ENCODE measurements around the gene IER5L. TPM values are rescaled to one million over a fixed set of nuclear protein-coding genes. Genes with fewer than 3 reads are reported as not detected.

IER5L gene
- total RNA-seq, 2 experiments from 2014 or later = 3.7 to 4.1 TPM

GRCh38 chr9:129184596-129185122 is 6.6 kb upstream of the IER5L start:
- TF ChIP-seq CTCF (IDR thresholded peaks at IDR 0.05) = no peak
- Mint-ChIP-seq H3K27me3 (no peaks in the 10 kb centered on the region), H3K36me3 (ENCODE audit: low read depth) (no peaks in the 10 kb centered on the region), H3K9me3 (no peaks in the 10 kb centered on the region), H3K27ac (no peak overlapping the region), H3K4me3 (no peak overlapping the region), H3K4me1 (ENCODE audit: low read depth) (peaks cover 4% of the 10 kb centered on the region)
- ChIA-PET CTCF (interaction anchor here (4.8 kb wide), 1 partner anchor 11 kb away, joined by 23 read pairs; no protein-coding TSS in a partner anchor), POLR2A (interaction anchor here (1.0 kb wide), 1 partner anchor 54 kb away, joined by 4 read pairs; no protein-coding TSS in a partner anchor)
- ATAC-seq = no peak
- no peak for DNase-seq
- intact Hi-C loops (cut with micrococcal nuclease) = no loop called here

- ChIA-PET POLR2A (no interaction called here), CTCF (interaction anchor here (1.2 to 4.8 kb wide), 2 partner anchors 11 to 46 kb away, joined by 4 to 23 read pairs; no protein-coding TSS in a partner anchor)
- no peak for DNase-seq
- Mint-ChIP-seq H3K9me3 (no peaks in the 10 kb centered on the region), H3K36me3 (ENCODE audit: low read depth) (no peaks in the 10 kb centered on the region), H3K4me1 (ENCODE audit: low read depth) (peaks cover 4% of the 10 kb centered on the region), H3K27ac (no peak overlapping the region), H3K27me3 (no peaks in the 10 kb centered on the region), H3K4me3 (no peak overlapping the region)
- intact Hi-C loops (cut with micrococcal nuclease) = no loop called here
- no peak for TF ChIP-seq CTCF (IDR thresholded peaks at IDR 0.05)
- no peak for ATAC-seq
Measured at GRCh38 chr9:129184219-129184524, 6.1 kb upstream of the IER5L start.

- POLR2A ChIA-PET = interaction anchor here (0.9 kb wide), 1 partner anchor 184 kb away, joined by 3 read pairs; no protein-coding TSS in a partner anchor
- H3K4me3 Mint-ChIP-seq = no peak overlapping the region
- no peak overlapping the region for H3K27ac Mint-ChIP-seq
Measured at GRCh38 chr9:129183495-129184218, 5.6 kb upstream of the IER5L start.

GRCh38 chr9:129182625-129183494 is 4.8 kb upstream of the IER5L start:
- ChIA-PET CTCF (interaction anchor here (0.6 to 4.8 kb wide), 6 partner anchors 9 to 388 kb away, joined by 3 to 23 read pairs (median 4); no protein-coding TSS in a partner anchor), POLR2A (interaction anchor here (0.9 kb wide), 1 partner anchor 184 kb away, joined by 3 read pairs; no protein-coding TSS in a partner anchor)
- intact Hi-C loops (cut with micrococcal nuclease) = no loop called here
- DNase-seq (no peak), ATAC-seq (no peak)
- Mint-ChIP-seq H3K36me3 (ENCODE audit: low read depth) (no peaks in the 10 kb centered on the region), H3K27me3 (no peaks in the 10 kb centered on the region), H3K9me3 (no peaks in the 10 kb centered on the region), H3K27ac (no peak overlapping the region), H3K4me1 (ENCODE audit: low read depth) (peaks cover 4% of the 10 kb centered on the region), H3K4me3 (no peak overlapping the region)
- TF ChIP-seq CTCF (IDR thresholded peaks at IDR 0.05) = no peak

More at GRCh38 chr9:129183495-129184218, 5.6 kb upstream of the IER5L start:
- no peaks in the 10 kb centered on the region for H3K36me3 Mint-ChIP-seq (ENCODE audit: low read depth)
- CTCF ChIA-PET = interaction anchor here (1.2 to 4.8 kb wide), 3 partner anchors 10 to 45 kb away, joined by 4 to 23 read pairs (median 9); no protein-coding TSS in a partner anchor
- no peaks in the 10 kb centered on the region for H3K9me3 Mint-ChIP-seq
- no peak for ATAC-seq
- intact Hi-C loops (cut with micrococcal nuclease) = no loop called here
- peaks cover 4% of the 10 kb centered on the region for H3K4me1 Mint-ChIP-seq (ENCODE audit: low read depth)
- no peaks in the 10 kb centered on the region for H3K27me3 Mint-ChIP-seq
- no peak for DNase-seq
- no peak for TF ChIP-seq CTCF (IDR thresholded peaks at IDR 0.05)

All from activated CD8-positive, alpha-beta T cell treated with anti-CD3 and anti-CD28 coated beads for 36 hours (primary cell).